HG03342 (cell line): ENCODE results near the gene STARD13.

ENCODE experiments used
- ATAC-seq: cut with Tn5 transposase; IDR thresholded peaks from one replicate; pipeline ENCODE4 v1.9.1; 2021; ENCODE audit warnings: mild to moderate bottlenecking, moderate library complexity; ENCODE audit not compliant: unreplicated experiment

Gene STARD13

GRCh38 chr13:33101835-33102234 is 183.7 kb downstream of the STARD13 start:
- no peak for ATAC-seq

- ATAC-seq: no peak
These were observed 184.7 kb downstream of the STARD13 start for GRCh38 chr13:33100886-33101285.

- ATAC-seq: no peak
These were observed 185.7 kb downstream of the STARD13 start for GRCh38 chr13:33099860-33100259.

- no peak for ATAC-seq
These were observed 188.5 kb downstream of the STARD13 start for GRCh38 chr13:33096886-33097605.

- no peak for ATAC-seq
These were observed 193.2 kb downstream of the STARD13 start for GRCh38 chr13:33092073-33092987.

- ATAC-seq: no peak
These were observed 194.2 kb downstream of the STARD13 start for GRCh38 chr13:33091415-33091774.

GRCh38 chr13:33090755-33091414 is 194.7 kb downstream of the STARD13 start:
- no peak for ATAC-seq

- no peak for ATAC-seq
These were observed 196.2 kb downstream of the STARD13 start for GRCh38 chr13:33089311-33089710.

GRCh38 chr13:33087790-33088189 is 197.8 kb downstream of the STARD13 start:
- ATAC-seq: no peak

GRCh38 chr13:33087091-33087490 is 198.5 kb downstream of the STARD13 start:
- no peak for ATAC-seq

GRCh38 chr13:33083054-33083453 is 202.5 kb downstream of the STARD13 start:
- no peak for ATAC-seq

GRCh38 chr13:33081666-33082065 is 203.9 kb downstream of the STARD13 start:
- no peak for ATAC-seq

- no peak for ATAC-seq
These were observed 204.5 kb downstream of the STARD13 start for GRCh38 chr13:33080972-33081590.

- ATAC-seq: no peak
These were observed 205.6 kb downstream of the STARD13 start for GRCh38 chr13:33079960-33080359.

- ATAC-seq: no peak
These were observed 207.3 kb downstream of the STARD13 start for GRCh38 chr13:33078263-33078662.

- ATAC-seq: no peak
These were observed 209.3 kb downstream of the STARD13 start for GRCh38 chr13:33076001-33076992.

GRCh38 chr13:33073338-33073737 is 212.2 kb downstream of the STARD13 start:
- ATAC-seq: no peak

GRCh38 chr13:33072759-33073158 is 212.8 kb downstream of the STARD13 start:
- ATAC-seq: no peak

GRCh38 chr13:33072282-33072681 is 213.3 kb downstream of the STARD13 start:
- ATAC-seq: no peak

GRCh38 chr13:33070713-33071112 is 214.8 kb downstream of the STARD13 start:
- ATAC-seq: no peak
